ENCODE results near the gene NACAD. TPM values are rescaled to one million over a fixed set of nuclear protein-coding genes. Genes with fewer than 3 reads are reported as not detected.
A peak's percentile ranks its signal among the peaks of the same experiment; 100 is the strongest.

Gene NACAD
- total and polyA plus RNA-seq, 2 experiments from 2014 or later = 1.4 to 3.9 TPM

GRCh38 chr7:45031829-45032228 lies 56.9 kb downstream of the NACAD start:
- Histone ChIP-seq H3K4me2 (no peak overlapping the region), H3K36me3 (replicated peaks; ENCODE audit: insufficient read depth, low read depth) (no peaks in the 10 kb centered on the region), H3K4me1 (ENCODE audit: insufficient read depth) (peaks cover 7% of the 10 kb centered on the region), H2AFZ (no peak overlapping the region), H3K9me2 (replicated peaks; ENCODE audit: insufficient read depth) (no peaks in the 10 kb centered on the region), H3K27me3 (no peaks in the 10 kb centered on the region), H3K4me3 (no peak overlapping the region), H3K9me3 (ENCODE audit: low read depth) (no peaks in the 10 kb centered on the region), H3K79me2 (peaks cover 77% of the 10 kb centered on the region), H4K20me1 (ENCODE audit: insufficient read depth, poor library complexity, severe bottlenecking) (peaks cover 16% of the 10 kb centered on the region), H3K27ac (no peak overlapping the region)
- no peak for DNase-seq (ENCODE audit: low spot score)
- WGBS (ENCODE audit: low lambda C conversion rate, missing lambda C conversion rate) = 62% methylated on average over 4 of the region's 4 CpGs
- no peak for TF ChIP-seq CTCF (IDR thresholded peaks at IDR 0.05; ENCODE audit: poor library complexity)
- no peak for TF ChIP-seq EZH2phosphoT487 (IDR thresholded peaks at IDR 0.05; ENCODE audit: low read depth, severe bottlenecking, unreplicated experiment)
- TF ChIP-seq EZH2 (IDR thresholded peaks at IDR 0.05; ENCODE audit: borderline replicate concordance) = no peak

Small RNAs within 50 kb of the gene (small RNA-seq; reads per million reads assigned to genes)
- 4.3 reads per million, percentile 92 among the genes with 10 or more reads in this experiment for gene SNORA5A
- gene SNORA5B = not detected
- gene SNORA5C = 41.4 reads per million, percentile 97 among the genes with 10 or more reads in this experiment

Other genes starting within 250 kb of the NACAD start
- gene H2AZ2, start 240.9 kb downstream of the NACAD start, total RNA-seq = 176 and 178 TPM in 2 replicates
- 132 and 138 TPM in 2 replicates for gene H2AZ2, start 240.9 kb downstream of the NACAD start, polyA plus RNA-seq
- gene PURB, start 203.4 kb downstream of the NACAD start, total RNA-seq = 21.4 and 25.5 TPM in 2 replicates
- gene PURB, start 203.4 kb downstream of the NACAD start, polyA plus RNA-seq = 3.2 and 3.5 TPM in 2 replicates
- gene MYO1G, start 110.0 kb downstream of the NACAD start, total RNA-seq = 0.03 TPM in 1 of 2 replicates, not detected in the other
- 0.10 TPM in 1 of 2 replicates, not detected in the other for gene MYO1G, start 110.0 kb downstream of the NACAD start, polyA plus RNA-seq
- 31.6 and 32.2 TPM in 2 replicates for gene CCM2, start 88.8 kb downstream of the NACAD start, total RNA-seq
- gene CCM2, start 88.8 kb downstream of the NACAD start, polyA plus RNA-seq = 53.8 and 57.1 TPM in 2 replicates
- gene TBRG4, start 22.7 kb upstream of the NACAD start, total RNA-seq = 44.5 and 55.9 TPM in 2 replicates
- 54.3 and 54.6 TPM in 2 replicates for gene TBRG4, start 22.7 kb upstream of the NACAD start, polyA plus RNA-seq
- gene RAMP3, start 68.8 kb upstream of the NACAD start, total RNA-seq = not detected in 2 replicates
- not detected in 2 replicates for gene RAMP3, start 68.8 kb upstream of the NACAD start, polyA plus RNA-seq